OCI-LY7 (cell line): ENCODE results near the gene IBTK.
"Not testable (repeated sequence)": the region's sequence is repeated elsewhere in the genome, so short reads cannot be mapped to it uniquely, and the experiment has no call there.

Experiments
- EZH2phosphoT487 ChIP-seq: fragments of 200-600 bp; sonication (generic); IDR thresholded peaks from 2 replicates; pipeline ENCODE4 v1.6.1; 2018; ENCODE audit warnings: low read depth, borderline replicate concordance, mild to moderate bottlenecking, mixed run types, antibody characterized with exemption, low read length, moderate library complexity, mixed read lengths
- TF ChIP-seq, protein P1 (sequence below): fragments of 200-600 bp; sonication (generic); conservative IDR thresholded peaks from 2 replicates; pipeline ENCODE4 v1.5.1; 2014; ENCODE audit warnings: mild to moderate bottlenecking, antibody characterized with exemption, low read length, moderate library complexity, mixed read lengths

GRCh38 chr6:82254722-82255121, 7.2 kb upstream of the IBTK start:
- TF ChIP-seq, protein P1, sequence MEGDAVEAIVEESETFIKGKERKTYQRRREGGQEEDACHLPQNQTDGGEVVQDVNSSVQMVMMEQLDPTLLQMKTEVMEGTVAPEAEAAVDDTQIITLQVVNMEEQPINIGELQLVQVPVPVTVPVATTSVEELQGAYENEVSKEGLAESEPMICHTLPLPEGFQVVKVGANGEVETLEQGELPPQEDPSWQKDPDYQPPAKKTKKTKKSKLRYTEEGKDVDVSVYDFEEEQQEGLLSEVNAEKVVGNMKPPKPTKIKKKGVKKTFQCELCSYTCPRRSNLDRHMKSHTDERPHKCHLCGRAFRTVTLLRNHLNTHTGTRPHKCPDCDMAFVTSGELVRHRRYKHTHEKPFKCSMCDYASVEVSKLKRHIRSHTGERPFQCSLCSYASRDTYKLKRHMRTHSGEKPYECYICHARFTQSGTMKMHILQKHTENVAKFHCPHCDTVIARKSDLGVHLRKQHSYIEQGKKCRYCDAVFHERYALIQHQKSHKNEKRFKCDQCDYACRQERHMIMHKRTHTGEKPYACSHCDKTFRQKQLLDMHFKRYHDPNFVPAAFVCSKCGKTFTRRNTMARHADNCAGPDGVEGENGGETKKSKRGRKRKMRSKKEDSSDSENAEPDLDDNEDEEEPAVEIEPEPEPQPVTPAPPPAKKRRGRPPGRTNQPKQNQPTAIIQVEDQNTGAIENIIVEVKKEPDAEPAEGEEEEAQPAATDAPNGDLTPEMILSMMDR: not testable (repeated sequence)
- not testable (repeated sequence) for TF ChIP-seq EZH2phosphoT487
